GM12878 (cell line): Measurements from ENCODE around the gene PIK3R4. TPM values are rescaled to one million over a fixed set of nuclear protein-coding genes. Genes with fewer than 3 reads are reported as not detected.

Experiments
- ATAC-seq: fragments of 200-7000 bp; cut with Tn5 transposase; 3 replicates; pipeline ENCODE4 v1.9.1; 2020; ENCODE audit warnings: mild to moderate bottlenecking, moderate library complexity
- BruUV-seq: library from RNA; stranded (reverse); fragments of 400-500 nt; replicated peaks from 2 replicates; lab custom pipeline; 2021; lab: Mats Ljungman, UMichigan
- CTCF ChIA-PET: fragments of 300-600 bp; sonication (Branson Sonifier 250); formaldehyde crosslinking; extraction: SDS; loops from one replicate; lab custom pipeline; 2021; ENCODE audit warnings: inconsistent platforms; lab: Yijun Ruan, JAX
- POLR2A ChIA-PET: fragments of 350-600 bp; formaldehyde crosslinking; extraction: SDS; loops from one replicate; lab custom pipeline; 2021; ENCODE audit warnings: inconsistent platforms; lab: Charles Lee
- RAD21 ChIA-PET: fragments of 300-600 bp; sonication (Branson Sonifier 250); formaldehyde crosslinking; loops from one replicate; lab custom pipeline; 2023; ENCODE audit warnings: antibody characterized with exemption; ENCODE audit not compliant: unreplicated experiment; lab: Charles Lee
- SMC1A ChIA-PET: fragments of 300-600 bp; sonication (Branson Sonifier 250); formaldehyde crosslinking; loops from one replicate; lab custom pipeline; 2023; ENCODE audit not compliant: unreplicated experiment, uncharacterized antibody; lab: Charles Lee
- DNase-seq: peaks from one replicate; pipeline ENCODE4 v3.0.0-alpha.2; 2011; ENCODE audit warnings: low read depth, low spot score
- FAIRE-seq: peaks from 3 replicates; lab custom pipeline; 2011; peaks lifted over from hg19 to GRCh38; lab: Jason Lieb, UNC
- H2AFZ ChIP-seq: 2 replicates; pipeline ENCODE4 v1.6.0; 2011; ENCODE audit warnings: low read depth, low read length, control low read depth; ENCODE audit not compliant: control insufficient read depth
- H3K27ac ChIP-seq: 2 replicates; pipeline ENCODE4 v1.5.1; 2011; ENCODE audit warnings: control low read depth; ENCODE audit not compliant: control insufficient read depth, insufficient read depth
- H3K27me3 ChIP-seq, 2 experiments: replicated peaks in 1 of 2; 2 replicates each; pipeline versions ENCODE4 v1.6.0 to v1.6.1; 2011; ENCODE audit warnings: low read length in 1 of 2; ENCODE audit not compliant: control insufficient read depth in 2 of 2, insufficient read depth in 2 of 2
- H3K36me3 ChIP-seq, 2 experiments: 2 replicates each; pipeline ENCODE4 v1.5.1; 2011; ENCODE audit warnings: low read length in 1 of 2; ENCODE audit not compliant: control insufficient read depth in 2 of 2, insufficient read depth in 2 of 2
- H3K4me1 ChIP-seq: 2 replicates; pipeline ENCODE4 v1.6.1; 2011; ENCODE audit warnings: mild to moderate bottlenecking, low read length, moderate library complexity, mixed read lengths; ENCODE audit not compliant: control insufficient read depth, insufficient read depth
- H3K4me2 ChIP-seq: 2 replicates; pipeline ENCODE4 v1.6.0; 2011; ENCODE audit warnings: control low read depth; ENCODE audit not compliant: control insufficient read depth, insufficient read depth
- H3K4me3 ChIP-seq: fragments of 200-600 bp; sonication (generic); 2 replicates; pipeline ENCODE4 v1.5.1; 2016
- H3K79me2 ChIP-seq: 2 replicates; pipeline ENCODE4 v1.6.0; 2011; ENCODE audit warnings: low read length; ENCODE audit not compliant: control insufficient read depth, insufficient read depth
- H3K9ac ChIP-seq: 2 replicates; pipeline ENCODE4 v1.8.0; 2011; ENCODE audit warnings: low read length, control low read depth, mixed read lengths; ENCODE audit not compliant: control insufficient read depth, insufficient read depth
- H3K9me3 ChIP-seq: replicated peaks from 3 replicates; pipeline ENCODE4 v1.5.1; 2011; ENCODE audit warnings: mild to moderate bottlenecking, low read length; ENCODE audit not compliant: control insufficient read depth, insufficient read depth
- H4K20me1 ChIP-seq: 2 replicates; pipeline ENCODE4 v1.6.0; 2011; ENCODE audit not compliant: control insufficient read depth, insufficient read depth
- KAT2A ChIP-seq: conservative IDR thresholded peaks from 2 replicates; pipeline ENCODE4 v1.6.1; 2011; ENCODE audit warnings: low read depth, low read length; ENCODE audit not compliant: control insufficient read depth
- MYB ChIP-seq: fragments of 150-350 bp; IDR thresholded peaks from 2 replicates; pipeline ENCODE4 v1.6.1; 2014; ENCODE audit warnings: mild to moderate bottlenecking, low read depth, low read length, borderline replicate concordance
- SUZ12 ChIP-seq: fragments of 200-600 bp; sonication (generic); IDR thresholded peaks from one replicate; pipeline ENCODE4 v1.6.1; 2018; ENCODE audit warnings: antibody characterized with exemption, mild to moderate bottlenecking; ENCODE audit not compliant: unreplicated experiment
- WRNIP1 ChIP-seq: IDR thresholded peaks from 2 replicates; pipeline ENCODE4 v1.6.1; 2011; ENCODE audit warnings: low read depth, low read length, improper control_type of control experiment, borderline replicate concordance
- WGBS: methylation state at CpG from one replicate; pipeline ENCODE4 v1.1.6; 2016; ENCODE audit warnings: low lambda C conversion rate; ENCODE audit not compliant: insufficient replicate concordance, insufficient coverage; ENCODE audit errors: missing lambda C conversion rate; 5-methylcytosine and 5-hydroxymethylcytosine counted together
- in situ Hi-C: fragments of 300-500 bp; cut with MboI; formaldehyde crosslinking; loops from 9 replicates; pipeline ENCODE4 v1.14.3; 2018; ENCODE audit warnings: mixed read lengths
- intact Hi-C: fragments of 100-400 bp; cut with micrococcal nuclease; formaldehyde crosslinking; loops from one replicate; pipeline ENCODE4 v1.14.2; 2022; ENCODE audit not compliant: unreplicated experiment
- polyA plus RNA-seq, 11 experiments: library from polyadenylated mRNA; depleted of rRNA in 4 of 11; unstranded in 6 of 11; stranded (reverse) in 5 of 11; fragments of >200 nt; fragmentation: Nextera tagmentation in 4 of 11; fragmentation: Illumina TruSeq in 1 of 11; extraction: Ambion mirVana in 4 of 11; extraction: Trizol in 1 of 11; gene quantifications; 1 replicate in 1 of 11; 2 replicates in 10 of 11; pipeline versions ENCODE4 v1.2.1 to v1.2.3, GENCODE V29; 2011 to 2016; ENCODE audit warnings: inconsistent platforms in 2 of 11, missing spikeins in 2 of 11, low read depth in 1 of 11
- total RNA-seq, 4 experiments: library from RNA; depleted of rRNA in 3 of 4; stranded (reverse); fragments of >200 nt in 3 of 4; fragmentation: Illumina TruSeq in 1 of 4; extraction: Trizol in 1 of 4; gene quantifications; 2 replicates each; pipeline versions ENCODE4 v1.2.1 to v1.2.3, GENCODE V29; 2013 to 2021
- TF ChIP-seq, protein P1 (sequence below): fragments of 150-350 bp; IDR thresholded peaks from 2 replicates; pipeline ENCODE4 v1.6.1; 2014; ENCODE audit warnings: mild to moderate bottlenecking, low read depth, low read length

PIK3R4 gene
- total and polyA plus RNA-seq, 10 of the 15 experiments (the other 5 are each of a cell fraction or from before 2014, with no cell fraction given), result 22.6 to 50.2 (median 31.1) TPM

DNA sequence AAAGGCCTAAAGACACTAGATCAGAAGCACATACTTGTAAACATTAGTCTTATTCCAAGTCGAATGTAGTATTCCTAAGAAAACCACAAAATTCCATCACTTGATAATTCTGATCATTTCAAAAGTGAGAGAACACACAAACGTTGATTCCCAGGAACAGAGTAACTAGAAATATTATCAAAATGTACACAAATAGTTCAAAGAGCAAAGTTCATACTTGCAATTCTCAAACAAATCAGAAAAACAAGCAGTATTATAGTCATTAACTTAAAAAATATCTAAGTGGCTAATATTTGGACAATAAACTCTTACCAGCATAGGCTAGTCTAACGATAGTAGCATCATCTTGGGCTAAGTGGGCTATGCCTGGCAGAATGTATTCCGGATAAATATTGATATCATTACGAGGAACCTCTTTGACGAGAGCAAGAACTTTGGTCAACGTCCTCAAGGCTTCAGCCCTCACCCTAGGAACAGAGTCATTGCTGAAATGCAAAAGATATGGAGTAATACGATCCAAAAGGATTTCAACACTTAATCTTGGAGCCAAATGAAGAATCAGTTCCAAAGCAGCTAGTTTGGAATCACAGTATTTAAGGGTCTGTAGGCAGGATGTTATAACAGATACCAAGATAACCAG, 13.3 kb downstream of the PIK3R4 start (continued):
- TF ChIP-seq WRNIP1, result no peak
- TF ChIP-seq, all 136 proteins: peak for 0

DNA sequence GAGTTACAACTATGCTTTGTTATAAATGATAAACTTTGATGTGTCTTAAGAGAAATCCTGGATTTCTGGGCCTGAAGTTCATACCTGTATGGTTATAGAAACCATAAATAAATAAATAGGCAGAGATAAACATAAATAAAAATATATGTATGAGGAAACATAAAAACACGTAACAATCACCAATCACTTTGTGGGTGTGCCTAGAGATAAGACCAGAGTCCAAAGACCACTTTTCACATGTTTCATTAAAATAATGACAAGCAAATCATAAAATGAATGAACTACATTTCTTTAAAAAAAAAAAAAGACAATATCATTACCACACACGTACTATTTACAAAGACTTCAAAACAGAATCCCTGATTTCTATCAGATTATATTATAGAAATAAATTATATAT, 14.1 kb downstream of the PIK3R4 start:
- SMC1A ChIA-PET, result interaction anchor here (1.3 kb wide), 1 partner anchor 14 kb away, joined by 3 read pairs; the partner anchor contains the start of gene PIK3R4
- no peaks in the 10 kb centered on the region for H3K27me3 ChIP-seq

More for the DNA sequence above, 14.1 kb downstream of the PIK3R4 start:
- Histone ChIP-seq H3K4me3 (no peak overlapping the region), H3K36me3 (peaks cover 0 to 4% of the 10 kb centered on the region in 2 experiments; a peak in 2 of 4 replicates), H2AFZ (no peak overlapping the region), H3K9ac (no peak overlapping the region), H3K4me1 (no peaks in the 10 kb centered on the region), H3K79me2 (no peaks in the 10 kb centered on the region), H3K9me3 (no peaks in the 10 kb centered on the region), H4K20me1 (no peaks in the 10 kb centered on the region), H3K27ac (no peak overlapping the region), H3K4me2 (no peak overlapping the region)
- no TSS peak for BruUV-seq
- no peak for ATAC-seq
- ChIA-PET CTCF (no interaction called here), POLR2A (interaction anchor here (0.6 kb wide), 1 partner anchor 266 kb away, joined by 3 read pairs; no protein-coding TSS in a partner anchor), RAD21 (interaction anchor here (1.2 kb wide), 1 partner anchor 13 kb away, joined by 5 read pairs; no protein-coding TSS in a partner anchor)
- in situ Hi-C loops, result no loop called here
- no peak for TF ChIP-seq SUZ12
- TF ChIP-seq KAT2A, result no peak
- TF ChIP-seq, protein P1, sequence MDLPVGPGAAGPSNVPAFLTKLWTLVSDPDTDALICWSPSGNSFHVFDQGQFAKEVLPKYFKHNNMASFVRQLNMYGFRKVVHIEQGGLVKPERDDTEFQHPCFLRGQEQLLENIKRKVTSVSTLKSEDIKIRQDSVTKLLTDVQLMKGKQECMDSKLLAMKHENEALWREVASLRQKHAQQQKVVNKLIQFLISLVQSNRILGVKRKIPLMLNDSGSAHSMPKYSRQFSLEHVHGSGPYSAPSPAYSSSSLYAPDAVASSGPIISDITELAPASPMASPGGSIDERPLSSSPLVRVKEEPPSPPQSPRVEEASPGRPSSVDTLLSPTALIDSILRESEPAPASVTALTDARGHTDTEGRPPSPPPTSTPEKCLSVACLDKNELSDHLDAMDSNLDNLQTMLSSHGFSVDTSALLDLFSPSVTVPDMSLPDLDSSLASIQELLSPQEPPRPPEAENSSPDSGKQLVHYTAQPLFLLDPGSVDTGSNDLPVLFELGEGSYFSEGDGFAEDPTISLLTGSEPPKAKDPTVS, result no peak
- no peak for TF ChIP-seq MYB
- DNase-seq, result no peak
- intact Hi-C loops, result no loop called here
- 98% methylated on average over 2 of the region's 2 CpGs for WGBS
- FAIRE-seq, result no peak
